Liver (tissue), 3 donors: ENCODE results near the gene NDC1.

ENCODE experiments used
- CTCF ChIP-seq: fragments of 150-350 bp; IDR thresholded peaks from 2 replicates; pipeline ENCODE4 v1.5.1; 2017; ENCODE audit warnings: improper control_type of control experiment, low read depth, low read length; ENCODE audit not compliant: missing input control
- HNF4A ChIP-seq, 2 donors: conservative IDR thresholded peaks; 2 replicates each; pipeline ENCODE4 v1.6.1; 2016; ENCODE audit warnings: antibody characterized with exemption in 2 of 2, mild to moderate bottlenecking in 2 of 2
- MAX ChIP-seq: IDR thresholded peaks from 2 replicates; pipeline ENCODE4 v1.6.1; 2016; ENCODE audit warnings: antibody characterized with exemption
- REST ChIP-seq: IDR thresholded peaks from 2 replicates; pipeline ENCODE4 v1.6.1; 2016; ENCODE audit warnings: antibody characterized with exemption, mild to moderate bottlenecking
- TAF1 ChIP-seq: conservative IDR thresholded peaks from 2 replicates; pipeline ENCODE4 v1.6.1; 2016; ENCODE audit warnings: antibody characterized with exemption, mild to moderate bottlenecking
- YY1 ChIP-seq: IDR thresholded peaks from 2 replicates; pipeline ENCODE4 v1.6.1; 2016; ENCODE audit warnings: antibody characterized with exemption, mild to moderate bottlenecking
- TF ChIP-seq, protein P1 (sequence below): IDR thresholded peaks from 2 replicates; pipeline ENCODE4 v1.6.1; 2016; ENCODE audit warnings: antibody characterized with exemption
- donor health status: healthy.
- donor health status: healthy.

GRCh38 chr1:53819387-53819786 lies 18.7 kb downstream of the NDC1 start:
- TF ChIP-seq CTCF (no peak), MAX (no peak), REST (no peak), YY1 (no peak), TAF1 (no peak), HNF4A (conservative IDR thresholded peaks at IDR 0.05) (no peak)
- TF ChIP-seq, protein P1, sequence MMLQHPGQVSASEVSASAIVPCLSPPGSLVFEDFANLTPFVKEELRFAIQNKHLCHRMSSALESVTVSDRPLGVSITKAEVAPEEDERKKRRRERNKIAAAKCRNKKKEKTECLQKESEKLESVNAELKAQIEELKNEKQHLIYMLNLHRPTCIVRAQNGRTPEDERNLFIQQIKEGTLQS: no peak
